Measurements from ENCODE around the gene GRIN2A. TPM values are rescaled to one million over a fixed set of nuclear protein-coding genes. Genes with fewer than 3 reads are reported as not detected.
A peak's percentile ranks its signal among the peaks of the same experiment; 100 is the strongest.

Gene GRIN2A
- total RNA-seq, 1 donor from 2014 or later, result 1.5 TPM

- H3K27me3 Mint-ChIP-seq, result peaks cover 59% of the 10 kb centered on the region
- peaks cover 24% of the 10 kb centered on the region for H3K4me1 Mint-ChIP-seq
- H3K27ac Mint-ChIP-seq, result no peak overlapping the region
- peak overlapping the region; percentile 64 for H3K4me3 Mint-ChIP-seq
- ChIA-PET CTCF (interaction anchor here (1.5 kb wide), 1 partner anchor 922 kb away, joined by 4 read pairs; no protein-coding TSS in a partner anchor), POLR2A (no interaction called here)
- H3K9me3 Mint-ChIP-seq, result peaks cover 2% of the 10 kb centered on the region
- ATAC-seq (ENCODE audit: low read depth) (no peak), DNase-seq (no peak)
- TF ChIP-seq, protein P1, sequence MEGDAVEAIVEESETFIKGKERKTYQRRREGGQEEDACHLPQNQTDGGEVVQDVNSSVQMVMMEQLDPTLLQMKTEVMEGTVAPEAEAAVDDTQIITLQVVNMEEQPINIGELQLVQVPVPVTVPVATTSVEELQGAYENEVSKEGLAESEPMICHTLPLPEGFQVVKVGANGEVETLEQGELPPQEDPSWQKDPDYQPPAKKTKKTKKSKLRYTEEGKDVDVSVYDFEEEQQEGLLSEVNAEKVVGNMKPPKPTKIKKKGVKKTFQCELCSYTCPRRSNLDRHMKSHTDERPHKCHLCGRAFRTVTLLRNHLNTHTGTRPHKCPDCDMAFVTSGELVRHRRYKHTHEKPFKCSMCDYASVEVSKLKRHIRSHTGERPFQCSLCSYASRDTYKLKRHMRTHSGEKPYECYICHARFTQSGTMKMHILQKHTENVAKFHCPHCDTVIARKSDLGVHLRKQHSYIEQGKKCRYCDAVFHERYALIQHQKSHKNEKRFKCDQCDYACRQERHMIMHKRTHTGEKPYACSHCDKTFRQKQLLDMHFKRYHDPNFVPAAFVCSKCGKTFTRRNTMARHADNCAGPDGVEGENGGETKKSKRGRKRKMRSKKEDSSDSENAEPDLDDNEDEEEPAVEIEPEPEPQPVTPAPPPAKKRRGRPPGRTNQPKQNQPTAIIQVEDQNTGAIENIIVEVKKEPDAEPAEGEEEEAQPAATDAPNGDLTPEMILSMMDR (IDR thresholded peaks at IDR 0.05), result no peak
- no peaks in the 10 kb centered on the region for H3K36me3 Mint-ChIP-seq (ENCODE audit: low read depth)
- intact Hi-C loops (cut with micrococcal nuclease), result loop anchor here (5.0 to 10.0 kb wide), 2 partner anchors 533 to 1285 kb away; no protein-coding TSS in a partner anchor
Measured at GRCh38 chr16:10180042-10180770, 2.0 kb downstream of the GRIN2A start.

DNA sequence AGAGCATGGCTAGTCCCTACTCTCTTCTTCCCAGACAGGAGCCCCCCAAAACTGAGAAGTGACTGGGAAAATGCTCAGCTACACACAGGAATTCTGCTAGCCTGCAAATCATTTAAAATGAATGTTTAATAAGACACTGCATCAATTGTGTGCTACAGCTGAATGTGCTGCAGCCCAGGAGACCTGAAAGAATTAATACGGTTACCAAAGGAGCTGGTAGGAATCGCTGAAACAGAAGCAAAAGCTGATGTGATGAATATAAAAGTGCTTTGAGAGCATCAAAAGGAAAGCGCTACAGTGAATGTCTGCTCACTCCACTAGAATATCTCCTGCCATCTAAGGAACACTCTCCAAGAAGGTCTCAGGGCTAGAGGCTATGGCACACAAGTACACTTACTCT lies 3.7 kb downstream of the GRIN2A start:
- intact Hi-C loops (cut with micrococcal nuclease), result no loop called here
- CTCF ChIA-PET, result no interaction called here
- Mint-ChIP-seq H3K4me1 (peaks cover 22% of the 10 kb centered on the region), H3K27ac (no peak overlapping the region), H3K27me3 (peaks cover 46% of the 10 kb centered on the region), H3K4me3 (no peak overlapping the region), H3K36me3 (ENCODE audit: low read depth) (no peaks in the 10 kb centered on the region), H3K9me3 (no peaks in the 10 kb centered on the region)
- TF ChIP-seq, protein P1 (IDR thresholded peaks at IDR 0.05), result no peak
- no peak for DNase-seq
- no peak for ATAC-seq (ENCODE audit: low read depth)
- POLR2A ChIA-PET, result no interaction called here

- Mint-ChIP-seq H3K36me3 (ENCODE audit: low read depth) (no peaks in the 10 kb centered on the region), H3K27ac (no peak overlapping the region), H3K4me3 (no peak overlapping the region), H3K4me1 (peaks cover 19% of the 10 kb centered on the region), H3K27me3 (peaks cover 44% of the 10 kb centered on the region), H3K9me3 (no peaks in the 10 kb centered on the region)
- ChIA-PET CTCF (no interaction called here), POLR2A (no interaction called here)
- TF ChIP-seq, protein P1 (IDR thresholded peaks at IDR 0.05), result no peak
- DNase-seq (no peak), ATAC-seq (ENCODE audit: low read depth) (no peak)
- intact Hi-C loops (cut with micrococcal nuclease), result no loop called here
Measured at GRCh38 chr16:10178080-10178479, 4.1 kb downstream of the GRIN2A start.

GRCh38 chr16:10172848-10173655 lies 9.2 kb downstream of the GRIN2A start:
- no peaks in the 10 kb centered on the region for H3K9me3 Mint-ChIP-seq
- peaks cover 23% of the 10 kb centered on the region for H3K27me3 Mint-ChIP-seq
- no peak overlapping the region for H3K4me3 Mint-ChIP-seq
- ATAC-seq (ENCODE audit: low read depth), result no peak
- no peak for DNase-seq
- CTCF ChIA-PET, result no interaction called here
- H3K36me3 Mint-ChIP-seq (ENCODE audit: low read depth), result no peaks in the 10 kb centered on the region
- POLR2A ChIA-PET, result no interaction called here
- H3K4me1 Mint-ChIP-seq, result no peaks in the 10 kb centered on the region
- TF ChIP-seq, protein P1 (IDR thresholded peaks at IDR 0.05), result no peak
- intact Hi-C loops (cut with micrococcal nuclease), result no loop called here
- no peak overlapping the region for H3K27ac Mint-ChIP-seq

DNA sequence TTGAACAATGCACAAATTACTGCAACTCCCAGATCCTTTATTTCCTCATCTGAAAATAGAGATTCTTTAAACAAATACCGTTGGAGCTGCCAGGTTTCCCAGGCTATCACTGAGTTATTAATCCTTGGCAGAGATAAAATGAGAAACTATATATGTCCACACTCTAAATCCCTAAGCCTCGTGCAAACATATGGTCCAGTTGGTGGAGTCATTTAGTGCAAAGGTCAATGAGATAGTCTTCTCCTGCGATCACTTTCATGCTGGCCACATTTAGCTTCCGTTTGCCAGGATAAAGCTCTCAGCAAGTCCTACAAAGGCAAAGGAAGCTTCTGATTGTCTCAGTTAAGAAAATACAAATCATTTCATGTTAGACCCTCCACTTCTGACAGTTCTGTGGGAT lies 11.0 kb downstream of the GRIN2A start:
- TF ChIP-seq, protein P1 (IDR thresholded peaks at IDR 0.05), result no peak
- H3K4me3 Mint-ChIP-seq, result no peak overlapping the region
- H3K4me1 Mint-ChIP-seq, result no peaks in the 10 kb centered on the region
- H3K27me3 Mint-ChIP-seq, result peaks cover 23% of the 10 kb centered on the region
- no peak for DNase-seq
- no peaks in the 10 kb centered on the region for H3K9me3 Mint-ChIP-seq
- no peaks in the 10 kb centered on the region for H3K36me3 Mint-ChIP-seq (ENCODE audit: low read depth)
- CTCF ChIA-PET, result no interaction called here
- no peak overlapping the region for H3K27ac Mint-ChIP-seq
- ATAC-seq (ENCODE audit: low read depth), result no peak
- intact Hi-C loops (cut with micrococcal nuclease), result no loop called here
- POLR2A ChIA-PET, result no interaction called here
